WI38 (cell line): ENCODE data around the gene C14orf180.
A peak's percentile ranks its signal among the peaks of the same experiment; 100 is the strongest.

ENCODE experiments used
- H3K4me3 ChIP-seq: 2 replicates; pipeline ENCODE4 v1.5.1; 2011; ENCODE audit warnings: low read depth, mild to moderate bottlenecking, control low read depth, low read length
- CTCF ChIP-seq: IDR thresholded peaks from 2 replicates; pipeline ENCODE4 v1.5.1; 2012; ENCODE audit warnings: low read depth, mild to moderate bottlenecking, control low read depth, low read length

Gene C14orf180

GRCh38 chr14:104560586-104560945 lies 19.0 kb upstream of the C14orf180 start:
- no peak for TF ChIP-seq CTCF
- no peak overlapping the region for H3K4me3 ChIP-seq

GRCh38 chr14:104561124-104561557 lies 18.4 kb upstream of the C14orf180 start:
- TF ChIP-seq CTCF, result no peak
- no peak overlapping the region for H3K4me3 ChIP-seq

GRCh38 chr14:104561632-104562495 lies 17.7 kb upstream of the C14orf180 start:
- no peak overlapping the region for H3K4me3 ChIP-seq
- no peak for TF ChIP-seq CTCF

GRCh38 chr14:104562606-104563005 lies 17.0 kb upstream of the C14orf180 start:
- TF ChIP-seq CTCF, result no peak
- no peak overlapping the region for H3K4me3 ChIP-seq

- TF ChIP-seq CTCF, result no peak
These were observed 16.3 kb upstream of the C14orf180 start for GRCh38 chr14:104563191-104563741.

GRCh38 chr14:104563742-104564615 lies 15.6 kb upstream of the C14orf180 start:
- no peak overlapping the region for H3K4me3 ChIP-seq
- TF ChIP-seq CTCF, result peak; percentile 67; the same call in 1 of the 2 replicates

More at GRCh38 chr14:104563191-104563741, 16.3 kb upstream of the C14orf180 start:
- no peak overlapping the region for H3K4me3 ChIP-seq
